Calu3 (cell line): ENCODE results near the gene MEGF10. TPM values are rescaled to one million over a fixed set of nuclear protein-coding genes. Genes with fewer than 3 reads are reported as not detected.

Experiments
- BruUV-seq: library from RNA; stranded (reverse); fragments of 400-500 nt; replicated peaks from 2 replicates; lab custom pipeline; 2021; lab: Mats Ljungman, UMichigan
- CTCF ChIA-PET: fragments of 300-600 bp; sonication (Branson Sonifier 250); formaldehyde crosslinking; loops from one replicate; lab custom pipeline; 2022; ENCODE audit warnings: antibody characterized with exemption; lab: Charles Lee
- DNase-seq: peaks from one replicate; pipeline ENCODE4 v3.0.0; 2022
- H3K27ac Mint-ChIP-seq: one replicate; pipeline ENCODE4 v1.8.0; 2022; ENCODE audit warnings: mixed read lengths; ENCODE audit not compliant: unreplicated experiment
- H3K27me3 Mint-ChIP-seq: one replicate; pipeline ENCODE4 v1.8.0; 2022; ENCODE audit warnings: mixed read lengths; ENCODE audit not compliant: unreplicated experiment
- H3K36me3 Mint-ChIP-seq: one replicate; pipeline ENCODE4 v1.8.0; 2022; ENCODE audit warnings: mild to moderate bottlenecking, moderate library complexity, mixed read lengths; ENCODE audit not compliant: insufficient read depth, unreplicated experiment
- H3K4me1 Mint-ChIP-seq: one replicate; pipeline ENCODE4 v1.8.0; 2022; ENCODE audit warnings: mild to moderate bottlenecking, low read depth, mixed read lengths; ENCODE audit not compliant: unreplicated experiment
- H3K4me3 Mint-ChIP-seq: one replicate; pipeline ENCODE4 v1.8.0; 2022; ENCODE audit warnings: mild to moderate bottlenecking, low read depth, moderate library complexity, mixed read lengths; ENCODE audit not compliant: unreplicated experiment
- H3K9me3 Mint-ChIP-seq: one replicate; pipeline ENCODE4 v1.8.0; 2022; ENCODE audit warnings: low read depth, mixed read lengths; ENCODE audit not compliant: unreplicated experiment
- intact Hi-C: fragments of 100-400 bp; cut with micrococcal nuclease; formaldehyde crosslinking; loops from one replicate; pipeline ENCODE4 v1.10.0; 2022; ENCODE audit not compliant: unreplicated experiment
- total RNA-seq: library from RNA; stranded (reverse); gene quantifications from 2 replicates; pipeline ENCODE4 v1.2.3, GENCODE V29; 2022
- TF ChIP-seq, protein P1 (sequence below): fragments of 200-600 bp; IDR thresholded peaks from one replicate; pipeline ENCODE4 v1.8.0; 2022; ENCODE audit warnings: antibody characterized with exemption; ENCODE audit not compliant: unreplicated experiment

Gene MEGF10
- total RNA-seq, 1 experiment from 2014 or later: 0.71 TPM

- Mint-ChIP-seq H3K4me3 (no peak overlapping the region), H3K9me3 (no peaks in the 10 kb centered on the region), H3K36me3 (no peaks in the 10 kb centered on the region), H3K4me1 (peaks cover 28% of the 10 kb centered on the region), H3K27ac (no peak overlapping the region), H3K27me3 (no peaks in the 10 kb centered on the region)
- intact Hi-C loops: no loop called here
- CTCF ChIA-PET: no interaction called here
- BruUV-seq: no TSS peak
- no peak for DNase-seq
- TF ChIP-seq, protein P1, sequence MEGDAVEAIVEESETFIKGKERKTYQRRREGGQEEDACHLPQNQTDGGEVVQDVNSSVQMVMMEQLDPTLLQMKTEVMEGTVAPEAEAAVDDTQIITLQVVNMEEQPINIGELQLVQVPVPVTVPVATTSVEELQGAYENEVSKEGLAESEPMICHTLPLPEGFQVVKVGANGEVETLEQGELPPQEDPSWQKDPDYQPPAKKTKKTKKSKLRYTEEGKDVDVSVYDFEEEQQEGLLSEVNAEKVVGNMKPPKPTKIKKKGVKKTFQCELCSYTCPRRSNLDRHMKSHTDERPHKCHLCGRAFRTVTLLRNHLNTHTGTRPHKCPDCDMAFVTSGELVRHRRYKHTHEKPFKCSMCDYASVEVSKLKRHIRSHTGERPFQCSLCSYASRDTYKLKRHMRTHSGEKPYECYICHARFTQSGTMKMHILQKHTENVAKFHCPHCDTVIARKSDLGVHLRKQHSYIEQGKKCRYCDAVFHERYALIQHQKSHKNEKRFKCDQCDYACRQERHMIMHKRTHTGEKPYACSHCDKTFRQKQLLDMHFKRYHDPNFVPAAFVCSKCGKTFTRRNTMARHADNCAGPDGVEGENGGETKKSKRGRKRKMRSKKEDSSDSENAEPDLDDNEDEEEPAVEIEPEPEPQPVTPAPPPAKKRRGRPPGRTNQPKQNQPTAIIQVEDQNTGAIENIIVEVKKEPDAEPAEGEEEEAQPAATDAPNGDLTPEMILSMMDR: no peak
These were observed 142.9 kb downstream of the MEGF10 start for GRCh38 chr5:127433526-127433925.

GRCh38 chr5:127434588-127434987 lies 144.0 kb downstream of the MEGF10 start:
- Mint-ChIP-seq H3K36me3 (no peaks in the 10 kb centered on the region), H3K4me3 (no peak overlapping the region), H3K27ac (no peak overlapping the region), H3K4me1 (peaks cover 18% of the 10 kb centered on the region), H3K27me3 (no peaks in the 10 kb centered on the region), H3K9me3 (no peaks in the 10 kb centered on the region)
- DNase-seq: no peak
- CTCF ChIA-PET: no interaction called here
- TF ChIP-seq, protein P1: no peak
- no TSS peak for BruUV-seq
- intact Hi-C loops: no loop called here

- CTCF ChIA-PET: no interaction called here
- Mint-ChIP-seq H3K9me3 (no peaks in the 10 kb centered on the region), H3K27ac (no peak overlapping the region), H3K4me1 (peaks cover 6% of the 10 kb centered on the region), H3K4me3 (no peak overlapping the region), H3K36me3 (no peaks in the 10 kb centered on the region), H3K27me3 (no peaks in the 10 kb centered on the region)
- TF ChIP-seq, protein P1: no peak
- DNase-seq: no peak
- intact Hi-C loops: no loop called here
- BruUV-seq: no TSS peak
These were observed 145.2 kb downstream of the MEGF10 start for GRCh38 chr5:127435821-127436220.

DNA sequence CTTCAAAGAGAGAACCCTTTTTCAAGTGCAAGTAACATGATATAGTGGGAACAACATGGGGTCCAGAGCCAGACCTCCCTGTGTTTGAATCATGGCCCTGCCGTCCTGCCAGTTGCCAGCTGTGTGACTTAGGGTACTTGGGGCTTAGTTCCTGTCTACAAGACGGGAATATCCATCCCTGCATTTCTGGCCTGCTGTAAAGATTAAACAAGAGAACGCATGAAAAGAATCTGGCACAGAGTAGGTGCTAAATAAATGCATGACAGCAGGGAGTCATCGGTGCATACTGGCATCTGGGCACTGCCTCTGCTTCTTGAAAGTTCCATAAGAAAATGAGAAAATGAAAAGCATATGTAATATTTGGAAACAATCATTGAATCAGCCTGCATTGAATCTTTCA lies 149.0 kb downstream of the MEGF10 start:
- no peaks in the 10 kb centered on the region for H3K27me3 Mint-ChIP-seq
- no peak overlapping the region for H3K27ac Mint-ChIP-seq
- TF ChIP-seq, protein P1: no peak
- no peaks in the 10 kb centered on the region for H3K9me3 Mint-ChIP-seq
- intact Hi-C loops: loop anchor here (5.0 kb wide), 1 partner anchor 53 kb away; no protein-coding TSS in a partner anchor
- CTCF ChIA-PET: no interaction called here
- DNase-seq: no peak
- H3K36me3 Mint-ChIP-seq: no peaks in the 10 kb centered on the region
- BruUV-seq: no TSS peak
- no peak overlapping the region for H3K4me3 Mint-ChIP-seq
- peaks cover 16% of the 10 kb centered on the region for H3K4me1 Mint-ChIP-seq
